CD14-positive monocyte (primary cell): Measurements from ENCODE around the gene ENGASE. TPM values are rescaled to one million over a fixed set of nuclear protein-coding genes. Genes with fewer than 3 reads are reported as not detected.

ENCODE experiments used
- DNase-seq, 3 donors: peaks; one replicate each; pipeline ENCODE4 v3.0.0-alpha.2; 2011 to 2022
- H2AFZ ChIP-seq: 2 replicates; pipeline ENCODE4 v1.6.0; 2012; ENCODE audit warnings: mild to moderate bottlenecking, low read depth, low read length, inconsistent platforms; ENCODE audit not compliant: insufficient read depth, poor library complexity, severe bottlenecking
- H3K27ac ChIP-seq, 2 donors: 1 replicate in 1 of 2; 2 replicates in 1 of 2; pipeline ENCODE4 v1.5.1; 2012 to 2013; ENCODE audit warnings: low read length in 2 of 2, control low read depth in 1 of 2, inconsistent platforms in 1 of 2, low read depth in 1 of 2, mild to moderate bottlenecking in 1 of 2
- H3K27me3 ChIP-seq, 2 donors: one replicate each; pipeline versions ENCODE4 v1.6.0 to v1.6.1; 2011 to 2013; ENCODE audit warnings: low read length in 2 of 2; ENCODE audit not compliant: control insufficient read depth in 2 of 2, insufficient read depth in 2 of 2
- H3K36me3 ChIP-seq, 2 donors: replicated peaks in 1 of 2; 1 replicate in 1 of 2; 2 replicates in 1 of 2; pipeline versions ENCODE4 v1.5.1 to v1.6.1; 2012 to 2013; ENCODE audit warnings: low read length in 2 of 2, control low read depth in 1 of 2, inconsistent platforms in 1 of 2, mild to moderate bottlenecking in 1 of 2; ENCODE audit not compliant: insufficient read depth in 2 of 2, control insufficient read depth in 1 of 2
- H3K4me1 ChIP-seq, 2 donors: 1 replicate in 1 of 2; 2 replicates in 1 of 2; pipeline versions ENCODE4 v1.5.1 to v1.6.1; 2012 to 2013; ENCODE audit warnings: low read length in 2 of 2, control low read depth in 1 of 2, inconsistent platforms in 1 of 2, mild to moderate bottlenecking in 1 of 2, moderate library complexity in 1 of 2; ENCODE audit not compliant: insufficient read depth in 2 of 2, control insufficient read depth in 1 of 2
- H3K4me2 ChIP-seq: replicated peaks from 2 replicates; pipeline ENCODE3; 2012; ENCODE audit warnings: low read length, moderate library complexity, mild to moderate bottlenecking; ENCODE audit not compliant: poor library complexity, severe bottlenecking; ENCODE audit errors: extremely low read depth
- H3K4me3 ChIP-seq, 3 experiments: fragments of 200-600 bp in 1 of 3; sonication (generic) in 1 of 3; replicated peaks in 1 of 3; 1 replicate in 2 of 3; 2 replicates in 1 of 3; pipeline ENCODE4 v1.5.1; 2011 to 2013; ENCODE audit warnings: low read length in 3 of 3, mild to moderate bottlenecking in 3 of 3, control low read depth in 2 of 3, low read depth in 2 of 3, inconsistent platforms in 1 of 3, moderate library complexity in 1 of 3
- H3K79me2 ChIP-seq: 2 replicates; pipeline ENCODE4 v1.6.0; 2012; ENCODE audit warnings: mild to moderate bottlenecking, control low read depth, inconsistent platforms, low read length, moderate library complexity; ENCODE audit not compliant: insufficient read depth
- H3K9ac ChIP-seq: 2 replicates; pipeline ENCODE4 v1.6.0; 2017; ENCODE audit warnings: low read length, mild to moderate bottlenecking; ENCODE audit not compliant: insufficient read depth, poor library complexity, severe bottlenecking
- H3K9me3 ChIP-seq, 2 donors: replicated peaks in 1 of 2; 1 replicate in 1 of 2; 2 replicates in 1 of 2; pipeline versions ENCODE4 v1.5.1 to v1.6.1; 2012 to 2013; ENCODE audit warnings: low read length in 2 of 2, control low read depth in 1 of 2; ENCODE audit not compliant: control insufficient read depth in 1 of 2, insufficient read depth in 1 of 2
- H4K20me1 ChIP-seq: 2 replicates; pipeline ENCODE4 v1.6.0; 2012; ENCODE audit warnings: mild to moderate bottlenecking, low read length, control low read depth, moderate library complexity; ENCODE audit not compliant: insufficient read depth
- H3K27ac Mint-ChIP-seq, 7 donors: one replicate each; pipeline ENCODE4 v1.8.0; 2020; ENCODE audit warnings: mild to moderate bottlenecking in 7 of 7, mixed read lengths in 7 of 7, moderate library complexity in 6 of 7, inconsistent platforms in 2 of 7
- H3K27me3 Mint-ChIP-seq, 3 donors: one replicate each; pipeline ENCODE4 v1.8.0; 2021 to 2022; ENCODE audit warnings: low read depth in 3 of 3, mild to moderate bottlenecking in 3 of 3, mixed read lengths in 3 of 3, moderate library complexity in 3 of 3, inconsistent platforms in 1 of 3
- H3K36me3 Mint-ChIP-seq, 2 donors: one replicate each; pipeline ENCODE4 v1.8.0; 2020; ENCODE audit warnings: mixed read lengths in 2 of 2, inconsistent platforms in 1 of 2, mild to moderate bottlenecking in 1 of 2
- H3K4me1 Mint-ChIP-seq: one replicate; pipeline ENCODE4 v1.8.0; 2020; ENCODE audit warnings: mild to moderate bottlenecking, mixed read lengths
- H3K4me3 Mint-ChIP-seq, 2 donors: one replicate each; pipeline ENCODE4 v1.8.0; 2020; ENCODE audit warnings: mild to moderate bottlenecking in 2 of 2, mixed read lengths in 2 of 2, moderate library complexity in 1 of 2
- H3K9me3 Mint-ChIP-seq, 7 donors: one replicate each; pipeline ENCODE4 v1.8.0; 2020 to 2022; ENCODE audit warnings: mixed read lengths in 7 of 7, mild to moderate bottlenecking in 6 of 7, moderate library complexity in 6 of 7, inconsistent platforms in 2 of 7
- whole genome bisulfite sequencing: methylation state at CpG from one replicate; pipeline ENCODE4 v1.1.5; 2013; ENCODE audit warnings: missing lambda C conversion rate; ENCODE audit not compliant: insufficient coverage; 5-methylcytosine and 5-hydroxymethylcytosine counted together
- intact Hi-C, 2 donors: fragments of 100-400 bp; cut with micrococcal nuclease; formaldehyde crosslinking; loops; one replicate each; pipeline versions ENCODE4 v1.15.0 to v1.15.1; 2023
- polyA plus RNA-seq, 3 donors: library from polyadenylated mRNA; depleted of rRNA in 1 of 3; unstranded in 2 of 3; stranded (reverse) in 1 of 3; fragments of 300-500 nt in 2 of 3; fragments of >200 nt in 1 of 3; fragmentation: Illumina TruSeq in 2 of 3; gene quantifications; 1 replicate in 2 of 3; 2 replicates in 1 of 3; pipeline ENCODE4 v1.2.3, GENCODE V29; 2012 to 2021
- TF ChIP-seq, protein P1 (sequence below): fragments of 200-600 bp; IDR thresholded peaks from one replicate; pipeline ENCODE4 v1.8.0; 2022; ENCODE audit warnings: antibody characterized with exemption, mild to moderate bottlenecking

ENGASE gene
- polyA plus RNA-seq, 3 donors, result 2.6 to 150 (median 3.0) TPM

DNA sequence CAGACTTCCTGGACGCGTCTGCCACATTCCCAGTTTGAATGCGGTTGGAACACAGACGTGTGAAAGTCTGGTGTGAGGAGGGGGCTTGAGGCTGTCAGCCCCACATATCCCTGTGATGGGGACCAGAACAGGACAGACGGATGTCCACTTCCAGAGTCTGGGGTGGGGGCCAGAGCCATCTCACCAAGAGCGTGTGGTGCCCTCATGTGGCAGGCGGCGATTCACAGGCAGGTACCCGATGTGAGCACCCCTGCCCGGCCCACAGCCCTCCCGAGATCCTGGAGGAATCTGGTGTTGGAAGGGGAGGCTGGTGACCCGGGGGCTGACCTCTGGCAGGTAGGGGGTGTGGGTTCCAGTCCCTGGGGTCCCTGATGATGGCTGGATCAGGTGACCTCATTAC lies 51.5 kb downstream of the ENGASE start:
- no peak overlapping the region for H3K27ac ChIP-seq
- peak overlapping the region in 1 of 2 donors; percentile 67 for H3K4me3 Mint-ChIP-seq
- no peak overlapping the region for H3K9ac ChIP-seq
- 59% methylated on average over 7 of the region's 12 CpGs for WGBS
- peaks cover 7 to 16% (median 14%) of the 10 kb centered on the region in 3 donors for H3K27me3 Mint-ChIP-seq
- peaks cover 0 to 4% (median 0%) of the 10 kb centered on the region in 7 donors for H3K9me3 Mint-ChIP-seq
- H3K4me2 ChIP-seq, result no peak overlapping the region
- H3K4me3 ChIP-seq, result no peak overlapping the region
- H2AFZ ChIP-seq, result no peak overlapping the region
- H4K20me1 ChIP-seq, result no peaks in the 10 kb centered on the region
- TF ChIP-seq, protein P1, sequence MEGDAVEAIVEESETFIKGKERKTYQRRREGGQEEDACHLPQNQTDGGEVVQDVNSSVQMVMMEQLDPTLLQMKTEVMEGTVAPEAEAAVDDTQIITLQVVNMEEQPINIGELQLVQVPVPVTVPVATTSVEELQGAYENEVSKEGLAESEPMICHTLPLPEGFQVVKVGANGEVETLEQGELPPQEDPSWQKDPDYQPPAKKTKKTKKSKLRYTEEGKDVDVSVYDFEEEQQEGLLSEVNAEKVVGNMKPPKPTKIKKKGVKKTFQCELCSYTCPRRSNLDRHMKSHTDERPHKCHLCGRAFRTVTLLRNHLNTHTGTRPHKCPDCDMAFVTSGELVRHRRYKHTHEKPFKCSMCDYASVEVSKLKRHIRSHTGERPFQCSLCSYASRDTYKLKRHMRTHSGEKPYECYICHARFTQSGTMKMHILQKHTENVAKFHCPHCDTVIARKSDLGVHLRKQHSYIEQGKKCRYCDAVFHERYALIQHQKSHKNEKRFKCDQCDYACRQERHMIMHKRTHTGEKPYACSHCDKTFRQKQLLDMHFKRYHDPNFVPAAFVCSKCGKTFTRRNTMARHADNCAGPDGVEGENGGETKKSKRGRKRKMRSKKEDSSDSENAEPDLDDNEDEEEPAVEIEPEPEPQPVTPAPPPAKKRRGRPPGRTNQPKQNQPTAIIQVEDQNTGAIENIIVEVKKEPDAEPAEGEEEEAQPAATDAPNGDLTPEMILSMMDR, result no peak
- intact Hi-C loops, result no loop called here
- H3K4me1 ChIP-seq, result no peaks in the 10 kb centered on the region
- no peak overlapping the region for H3K27ac Mint-ChIP-seq
- H3K36me3 Mint-ChIP-seq, result no peaks in the 10 kb centered on the region
- H3K4me1 Mint-ChIP-seq, result no peaks in the 10 kb centered on the region
- no peaks in the 10 kb centered on the region for H3K79me2 ChIP-seq
- no peaks in the 10 kb centered on the region for H3K36me3 ChIP-seq
- H3K27me3 ChIP-seq, result no peaks in the 10 kb centered on the region
- no peaks in the 10 kb centered on the region for H3K9me3 ChIP-seq
- no peak for DNase-seq

DNA sequence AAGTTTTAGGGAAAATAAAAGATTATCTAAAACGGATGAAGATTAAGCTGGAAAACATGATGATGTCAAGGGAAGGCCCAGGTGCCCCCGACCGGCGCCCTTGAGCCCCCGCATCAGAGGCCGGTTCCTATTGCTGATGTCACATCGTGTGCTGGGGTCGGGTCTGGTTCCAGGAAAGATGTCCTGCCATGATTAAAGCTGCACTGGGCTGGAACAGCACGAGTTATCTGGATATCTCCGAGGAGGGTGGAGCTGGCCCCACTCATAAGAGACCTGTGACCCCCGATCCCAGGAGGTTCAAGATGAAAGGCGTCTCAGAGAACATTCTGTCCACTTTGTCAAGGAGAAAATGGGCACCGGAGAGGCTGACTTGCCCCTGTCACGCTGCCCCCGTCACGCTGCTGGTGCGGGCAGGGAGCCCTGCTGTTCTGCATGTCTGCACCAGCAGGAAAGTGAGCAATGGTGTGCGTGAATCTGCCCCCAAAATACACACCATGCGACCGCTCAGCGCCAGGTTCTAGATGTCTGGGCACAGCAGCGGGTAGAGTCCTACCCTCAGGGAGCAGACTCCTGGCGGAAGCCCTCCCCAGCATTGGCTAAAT lies 53.0 kb downstream of the ENGASE start:
- no peaks in the 10 kb centered on the region for H3K9me3 ChIP-seq
- H3K36me3 ChIP-seq, result no peaks in the 10 kb centered on the region
- Mint-ChIP-seq H3K27ac (no peak overlapping the region), H3K27me3 (peaks cover 7 to 20% (median 14%) of the 10 kb centered on the region in 3 donors), H3K4me3 (no peak overlapping the region), H3K4me1 (no peaks in the 10 kb centered on the region), H3K36me3 (no peaks in the 10 kb centered on the region), H3K9me3 (peaks cover 0 to 4% (median 0%) of the 10 kb centered on the region in 7 donors)
- H3K4me3 ChIP-seq, result no peak overlapping the region
- H3K9ac ChIP-seq, result no peak overlapping the region
- no peak for DNase-seq
- H3K4me2 ChIP-seq, result no peak overlapping the region
- H4K20me1 ChIP-seq, result no peaks in the 10 kb centered on the region
- H2AFZ ChIP-seq, result no peak overlapping the region
- WGBS, result 89% methylated on average over 23 of the region's 23 CpGs
- intact Hi-C loops, result no loop called here
- H3K27me3 ChIP-seq, result no peaks in the 10 kb centered on the region
- no peak overlapping the region for H3K27ac ChIP-seq
- no peaks in the 10 kb centered on the region for H3K79me2 ChIP-seq
- TF ChIP-seq, protein P1, result no peak
- H3K4me1 ChIP-seq, result no peaks in the 10 kb centered on the region
